Smooth muscle cell (in vitro differentiated cells): Measurements from ENCODE around the gene ERF. TPM values are rescaled to one million over a fixed set of nuclear protein-coding genes. Genes with fewer than 3 reads are reported as not detected.

ENCODE experiments used
- DNase-seq: peaks from one replicate; lab custom pipeline; 2025; ENCODE audit not compliant: unreplicated experiment; lab: John Stamatoyannopoulos, UW
- H2AFZ ChIP-seq: fragments of 200-600 bp; sonication (generic); 2 replicates; pipeline ENCODE4 v1.6.0; 2016; ENCODE audit warnings: antibody characterized with exemption, low read depth, mild to moderate bottlenecking
- H3F3A ChIP-seq: fragments of 200-600 bp; sonication (generic); 2 replicates; pipeline ENCODE4 v1.6.0; 2017; ENCODE audit warnings: antibody characterized with exemption, low read depth
- H3K27ac ChIP-seq: fragments of 200-600 bp; sonication (generic); 2 replicates; pipeline ENCODE4 v1.5.1; 2016; ENCODE audit warnings: low read depth, mild to moderate bottlenecking
- H3K27me3 ChIP-seq: fragments of 200-600 bp; sonication (generic); 2 replicates; pipeline ENCODE4 v1.6.1; 2016; ENCODE audit warnings: low read depth, mild to moderate bottlenecking
- H3K36me3 ChIP-seq: fragments of 200-600 bp; sonication (generic); 2 replicates; pipeline ENCODE4 v1.5.1; 2016; ENCODE audit warnings: low read depth
- H3K4me1 ChIP-seq: fragments of 200-600 bp; sonication (generic); 2 replicates; pipeline ENCODE4 v1.5.1; 2016; ENCODE audit warnings: low read depth
- H3K4me2 ChIP-seq: fragments of 200-600 bp; sonication (generic); 2 replicates; pipeline ENCODE4 v1.6.0; 2016; ENCODE audit warnings: mild to moderate bottlenecking
- H3K4me3 ChIP-seq: fragments of 200-600 bp; sonication (generic); 2 replicates; pipeline ENCODE4 v1.5.1; 2016; ENCODE audit warnings: mild to moderate bottlenecking
- H3K79me2 ChIP-seq: fragments of 200-600 bp; sonication (generic); 2 replicates; pipeline ENCODE4 v1.6.0; 2016; ENCODE audit warnings: low read depth, mild to moderate bottlenecking
- H3K9ac ChIP-seq: fragments of 200-600 bp; sonication (generic); 2 replicates; pipeline ENCODE4 v1.6.0; 2016; ENCODE audit warnings: low read depth
- H3K9me3 ChIP-seq: fragments of 200-600 bp; sonication (generic); replicated peaks from 2 replicates; pipeline ENCODE4 v1.5.1; 2016; ENCODE audit warnings: low read depth
- H4K20me1 ChIP-seq: fragments of 200-600 bp; sonication (generic); 2 replicates; pipeline ENCODE4 v1.6.0; 2016; ENCODE audit warnings: low read depth
- WGBS: methylation state at CpG from one replicate; pipeline ENCODE4 v1.1.7; 2016; ENCODE audit warnings: low lambda C conversion rate; 5-methylcytosine and 5-hydroxymethylcytosine counted together
- polyA plus RNA-seq: library from polyadenylated mRNA; unstranded; fragments of >200 nt; fragmentation: Nextera tagmentation; extraction: Ambion mirVana; gene quantifications from 2 replicates; pipeline ENCODE4 v1.2.1, GENCODE V29; 2016
- total RNA-seq: library from RNA; depleted of rRNA; stranded (reverse); fragments of >200 nt; gene quantifications from 2 replicates; pipeline ENCODE4 v1.2.3, GENCODE V29; 2014
- TF ChIP-seq, protein P1 (sequence below): fragments of 200-600 bp; sonication (generic); IDR thresholded peaks from 2 replicates; pipeline ENCODE4 v1.5.1; 2017; ENCODE audit warnings: borderline replicate concordance, mild to moderate bottlenecking, antibody characterized with exemption; ENCODE audit not compliant: insufficient read depth, poor library complexity, severe bottlenecking

Gene ERF
- total and polyA plus RNA-seq, 2 experiments from 2014 or later, result 14.9 to 20.5 TPM

DNA sequence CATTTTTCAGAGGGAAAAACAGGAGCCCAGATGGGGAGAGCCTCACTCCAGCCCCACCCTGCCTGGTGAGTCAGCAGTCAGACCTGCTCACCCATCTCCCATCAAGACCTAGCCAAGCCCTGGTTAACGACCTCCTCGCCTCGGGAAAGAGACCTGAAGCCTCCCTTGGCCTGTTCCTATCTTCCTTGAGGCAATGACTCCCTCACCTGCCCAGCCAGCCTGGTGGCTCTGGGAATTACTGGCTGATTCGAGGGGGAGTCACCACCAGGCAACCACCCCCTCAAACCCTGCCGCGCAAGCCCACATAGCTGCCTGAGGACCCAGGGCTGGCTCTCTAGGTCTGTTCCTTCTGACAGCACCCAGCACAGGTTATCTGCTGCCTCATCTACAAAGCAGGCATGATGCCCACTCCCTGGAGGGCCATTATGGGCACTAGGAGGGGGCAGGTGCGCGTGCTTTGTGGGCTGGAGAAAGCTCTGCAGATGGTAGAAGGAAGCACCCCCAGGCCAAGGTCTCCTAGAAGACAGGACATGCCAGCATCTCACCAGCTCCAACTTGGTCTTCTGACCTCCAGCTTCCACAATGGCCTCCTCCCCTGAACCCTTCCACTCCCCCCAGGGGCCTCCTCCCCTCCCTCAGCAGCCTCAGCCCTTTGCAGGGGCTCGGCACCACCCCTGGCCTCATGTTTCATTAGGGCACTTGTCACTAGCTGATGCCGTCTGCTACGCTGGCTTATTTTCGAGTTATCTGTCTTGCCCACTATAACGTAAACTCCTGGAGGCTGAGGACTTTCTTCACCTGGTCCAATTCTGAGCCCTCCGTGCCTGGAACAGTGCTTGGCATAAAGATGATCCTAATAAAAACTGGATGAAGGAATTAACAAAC, 47.8 kb downstream of the ERF start:
- Histone ChIP-seq H3K4me2 (peak overlapping the region; percentile 61), H3K4me1 (no peaks in the 10 kb centered on the region), H3K4me3 (no peak overlapping the region), H3K36me3 (no peaks in the 10 kb centered on the region), H3F3A (no peaks in the 10 kb centered on the region), H3K9ac (peak overlapping the region; percentile 51), H3K9me3 (no peaks in the 10 kb centered on the region), H3K27ac (peak overlapping the region; percentile 86), H4K20me1 (peaks cover 25% of the 10 kb centered on the region), H3K27me3 (no peaks in the 10 kb centered on the region), H3K79me2 (peaks cover 2% of the 10 kb centered on the region), H2AFZ (no peak overlapping the region)
- TF ChIP-seq, protein P1, sequence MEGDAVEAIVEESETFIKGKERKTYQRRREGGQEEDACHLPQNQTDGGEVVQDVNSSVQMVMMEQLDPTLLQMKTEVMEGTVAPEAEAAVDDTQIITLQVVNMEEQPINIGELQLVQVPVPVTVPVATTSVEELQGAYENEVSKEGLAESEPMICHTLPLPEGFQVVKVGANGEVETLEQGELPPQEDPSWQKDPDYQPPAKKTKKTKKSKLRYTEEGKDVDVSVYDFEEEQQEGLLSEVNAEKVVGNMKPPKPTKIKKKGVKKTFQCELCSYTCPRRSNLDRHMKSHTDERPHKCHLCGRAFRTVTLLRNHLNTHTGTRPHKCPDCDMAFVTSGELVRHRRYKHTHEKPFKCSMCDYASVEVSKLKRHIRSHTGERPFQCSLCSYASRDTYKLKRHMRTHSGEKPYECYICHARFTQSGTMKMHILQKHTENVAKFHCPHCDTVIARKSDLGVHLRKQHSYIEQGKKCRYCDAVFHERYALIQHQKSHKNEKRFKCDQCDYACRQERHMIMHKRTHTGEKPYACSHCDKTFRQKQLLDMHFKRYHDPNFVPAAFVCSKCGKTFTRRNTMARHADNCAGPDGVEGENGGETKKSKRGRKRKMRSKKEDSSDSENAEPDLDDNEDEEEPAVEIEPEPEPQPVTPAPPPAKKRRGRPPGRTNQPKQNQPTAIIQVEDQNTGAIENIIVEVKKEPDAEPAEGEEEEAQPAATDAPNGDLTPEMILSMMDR, result no peak
- DNase-seq, result no peak
- WGBS, result 63% methylated on average over 14 of the region's 14 CpGs

DNA sequence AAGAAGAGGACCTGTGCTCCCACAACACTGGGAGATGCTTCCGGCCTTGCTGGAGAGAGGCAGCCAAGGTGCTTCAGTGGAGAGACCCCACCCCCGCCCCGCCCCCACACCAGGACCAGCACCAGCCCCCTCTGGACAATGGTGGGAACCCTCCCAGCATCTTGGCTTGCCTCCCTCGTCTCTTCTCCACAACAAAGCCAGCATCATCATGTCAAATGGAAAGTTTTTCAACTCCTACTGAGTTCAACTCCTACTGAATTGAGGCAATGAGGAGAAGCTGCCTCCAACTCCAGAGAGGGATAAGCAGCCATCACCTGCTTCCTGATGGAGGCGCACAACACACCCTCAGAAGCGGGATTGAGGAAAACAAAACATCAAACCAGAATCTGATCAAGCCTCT, 50.3 kb downstream of the ERF start:
- no peaks in the 10 kb centered on the region for H3K79me2 ChIP-seq

DNA sequence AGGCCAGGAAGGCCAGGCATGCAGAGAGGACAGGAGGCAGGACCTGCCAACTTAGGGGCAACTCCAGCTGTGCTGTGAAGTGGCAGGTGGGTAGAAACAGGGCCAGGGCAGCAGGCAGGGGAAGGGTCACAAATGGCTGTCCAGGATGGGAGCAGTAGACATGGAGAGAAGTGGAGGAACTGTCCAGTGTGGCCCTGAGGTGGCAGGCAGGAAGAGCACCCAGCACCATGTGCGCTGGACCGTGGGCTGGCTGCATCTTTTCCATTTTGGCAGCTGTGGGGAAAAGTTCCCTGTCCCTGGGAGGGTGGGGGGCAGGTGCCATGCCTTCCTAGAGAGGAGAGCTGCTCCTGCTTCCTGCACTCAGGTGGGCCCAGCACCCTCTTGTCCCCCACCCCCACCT, 51.2 kb downstream of the ERF start:
- WGBS, result 94% methylated on average over 2 of the region's 2 CpGs
- DNase-seq, result no peak
- Histone ChIP-seq H3K9ac (no peak overlapping the region), H2AFZ (no peak overlapping the region), H3K4me3 (no peak overlapping the region), H3F3A (no peaks in the 10 kb centered on the region), H3K4me2 (no peak overlapping the region), H4K20me1 (peaks cover 43% of the 10 kb centered on the region), H3K36me3 (no peaks in the 10 kb centered on the region), H3K9me3 (no peaks in the 10 kb centered on the region), H3K4me1 (no peaks in the 10 kb centered on the region), H3K79me2 (no peaks in the 10 kb centered on the region), H3K27me3 (no peaks in the 10 kb centered on the region), H3K27ac (no peak overlapping the region)
- TF ChIP-seq, protein P1, result no peak

More for the DNA sequence above, 50.3 kb downstream of the ERF start:
- Histone ChIP-seq H3K4me1 (no peaks in the 10 kb centered on the region), H3K36me3 (no peaks in the 10 kb centered on the region), H3K9ac (no peak overlapping the region), H4K20me1 (peaks cover 43% of the 10 kb centered on the region), H3K4me3 (no peak overlapping the region), H3K4me2 (no peak overlapping the region), H3K27ac (no peak overlapping the region), H2AFZ (no peak overlapping the region), H3K9me3 (no peaks in the 10 kb centered on the region), H3F3A (no peaks in the 10 kb centered on the region), H3K27me3 (no peaks in the 10 kb centered on the region)
- no peak for DNase-seq
- 95% methylated on average over 6 of the region's 6 CpGs for WGBS
- TF ChIP-seq, protein P1, result no peak
